GM18951 (cell line): ENCODE results near the gene LRRTM4.
"Not testable (repeated sequence)": the region's sequence is repeated elsewhere in the genome, so short reads cannot be mapped to it uniquely, and the experiment has no call there.

Experiments used
- POLR2A ChIP-seq: IDR thresholded peaks from 4 replicates; pipeline ENCODE4 v1.6.1; 2011; ENCODE audit warnings: mild to moderate bottlenecking; ENCODE audit not compliant: insufficient read length, insufficient read depth; ENCODE audit errors: extremely low read depth
- in situ Hi-C: fragments of 300-500 bp; cut with MboI; formaldehyde crosslinking; loops from one replicate; pipeline ENCODE4 v1.12.0; 2022; ENCODE audit warnings: low sequenced_read_pairs, mixed read lengths, inconsistent platforms; ENCODE audit not compliant: unreplicated experiment

The LRRTM4 gene

GRCh38 chr2:76825140-76825970 is 696.8 kb downstream of the LRRTM4 start:
- in situ Hi-C loops, result no loop called here
- TF ChIP-seq POLR2A, result no peak

GRCh38 chr2:76821731-76822130 is 700.4 kb downstream of the LRRTM4 start:
- in situ Hi-C loops, result no loop called here
- TF ChIP-seq POLR2A, result no peak

DNA sequence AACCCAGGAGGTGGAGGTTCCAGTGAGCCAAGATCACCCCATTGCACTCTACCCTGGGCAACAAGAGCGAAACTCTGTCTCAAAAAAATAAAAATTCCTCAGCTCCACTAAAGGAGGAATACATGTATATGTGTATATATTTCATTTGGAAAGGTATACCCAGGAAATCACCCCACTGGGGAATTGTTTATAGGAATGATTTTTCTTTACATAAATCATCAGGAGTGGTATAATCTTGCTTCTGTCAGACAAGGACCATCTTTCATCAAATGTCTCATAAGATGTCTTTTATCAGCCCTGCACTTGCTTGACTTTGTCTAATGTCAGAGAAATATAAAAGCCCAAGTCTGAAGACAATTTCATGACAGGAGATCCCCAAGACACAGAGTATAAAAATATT is 709.1 kb downstream of the LRRTM4 start:
- no peak for TF ChIP-seq POLR2A

DNA sequence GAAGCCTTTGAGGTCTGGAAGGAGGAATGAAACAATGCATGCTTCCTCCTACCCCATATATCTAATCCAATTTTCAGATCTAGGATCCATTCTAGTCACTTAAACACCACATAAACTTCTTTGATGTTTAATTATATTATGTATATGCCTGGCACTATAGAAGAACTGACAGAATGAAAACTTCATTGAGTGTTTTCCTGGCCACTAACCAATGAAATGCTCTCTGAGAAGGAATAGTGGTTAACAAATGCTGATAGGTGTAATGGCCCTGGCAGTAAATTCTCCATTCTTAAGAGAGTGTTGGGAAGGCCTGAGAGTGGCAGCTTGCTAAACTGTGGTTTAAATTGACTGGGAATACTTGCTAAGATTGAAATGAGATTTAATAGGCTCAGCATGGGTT is 710.0 kb downstream of the LRRTM4 start:
- in situ Hi-C loops, result no loop called here
- no peak for TF ChIP-seq POLR2A

More for the DNA sequence above, 709.1 kb downstream of the LRRTM4 start:
- in situ Hi-C loops, result no loop called here

DNA sequence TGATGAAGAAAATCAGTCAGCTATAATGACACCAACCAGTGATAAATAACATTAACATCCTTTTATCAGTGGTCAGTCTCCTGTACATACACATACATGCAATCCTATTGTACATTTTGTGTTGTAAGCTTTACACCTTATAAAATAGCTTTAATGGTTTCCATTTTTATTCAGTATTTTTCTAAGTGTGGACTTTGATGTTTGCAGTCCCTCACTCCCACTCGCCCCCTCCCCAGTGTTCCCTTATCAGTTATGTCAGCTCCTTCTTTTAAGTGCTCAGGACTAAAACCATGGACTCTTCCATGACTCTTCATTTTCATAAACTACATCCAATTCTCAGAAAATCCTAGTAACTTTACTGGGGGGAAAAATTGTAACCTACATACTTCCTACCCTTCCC is 713.0 kb downstream of the LRRTM4 start:
- in situ Hi-C loops, result no loop called here
- no peak for TF ChIP-seq POLR2A

DNA sequence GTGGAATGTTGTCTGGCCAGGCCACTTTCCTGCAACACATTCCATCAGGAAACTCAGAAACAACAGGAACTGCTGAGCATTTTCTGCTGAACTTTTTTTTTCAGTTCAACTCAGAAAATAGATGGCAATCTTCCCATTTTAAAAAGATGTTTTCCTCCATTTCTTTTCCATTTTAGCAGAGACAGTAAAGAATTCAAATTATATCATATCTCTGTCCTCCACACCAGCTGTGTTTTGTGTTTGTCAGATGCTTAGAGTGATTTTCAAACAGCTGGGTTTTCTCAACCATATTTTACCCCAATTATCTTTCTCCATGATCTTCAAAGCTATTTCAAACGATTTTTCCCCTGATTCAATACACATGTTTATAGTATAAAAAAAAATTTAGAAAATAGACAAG is 713.4 kb downstream of the LRRTM4 start:
- in situ Hi-C loops, result no loop called here
- no peak for TF ChIP-seq POLR2A

- TF ChIP-seq POLR2A, result no peak
Measured at GRCh38 chr2:76793647-76794334, 728.4 kb downstream of the LRRTM4 start.

DNA sequence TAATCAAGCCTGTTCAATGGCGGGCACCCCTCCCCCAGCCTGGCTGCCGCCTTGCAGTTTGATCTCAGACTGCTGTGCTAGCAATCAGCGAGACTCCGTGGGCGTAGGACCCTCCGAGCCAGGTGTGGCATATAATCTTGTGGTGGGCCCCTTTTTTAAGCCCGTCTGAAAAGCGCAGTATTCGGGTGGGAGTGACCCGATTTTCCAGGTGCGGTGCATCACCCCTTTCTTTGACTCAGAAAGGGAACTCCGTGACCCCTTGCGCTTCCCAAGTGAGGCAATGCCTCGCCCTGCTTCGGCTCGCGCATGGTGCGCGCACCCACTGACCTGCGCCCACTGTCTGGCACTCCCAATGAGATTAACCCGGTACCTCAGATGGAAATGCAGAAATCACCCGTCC is 740.9 kb downstream of the LRRTM4 start:
- in situ Hi-C loops, result not testable (repeated sequence)

More at GRCh38 chr2:76793647-76794334, 728.4 kb downstream of the LRRTM4 start:
- in situ Hi-C loops, result no loop called here

GRCh38 chr2:76763276-76763675 is 758.9 kb downstream of the LRRTM4 start:
- in situ Hi-C loops, result no loop called here
- TF ChIP-seq POLR2A, result no peak

DNA sequence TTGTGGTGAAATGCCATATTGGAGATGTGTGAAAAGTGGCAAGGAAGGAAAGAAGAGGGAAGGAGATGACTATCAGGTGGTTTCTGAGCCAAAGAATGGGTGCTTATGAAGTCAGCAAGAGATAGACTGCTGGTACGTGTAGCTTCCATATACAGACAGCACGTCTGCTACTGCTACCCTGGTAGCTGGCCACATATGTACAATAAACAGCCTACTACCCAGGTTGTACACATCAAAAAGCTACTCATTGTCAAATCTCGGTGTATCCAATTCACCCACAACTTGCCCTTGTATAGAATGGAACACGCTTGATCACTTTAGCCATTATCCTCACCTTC is 761.8 kb downstream of the LRRTM4 start:
- in situ Hi-C loops, result no loop called here
- TF ChIP-seq POLR2A, result no peak

DNA sequence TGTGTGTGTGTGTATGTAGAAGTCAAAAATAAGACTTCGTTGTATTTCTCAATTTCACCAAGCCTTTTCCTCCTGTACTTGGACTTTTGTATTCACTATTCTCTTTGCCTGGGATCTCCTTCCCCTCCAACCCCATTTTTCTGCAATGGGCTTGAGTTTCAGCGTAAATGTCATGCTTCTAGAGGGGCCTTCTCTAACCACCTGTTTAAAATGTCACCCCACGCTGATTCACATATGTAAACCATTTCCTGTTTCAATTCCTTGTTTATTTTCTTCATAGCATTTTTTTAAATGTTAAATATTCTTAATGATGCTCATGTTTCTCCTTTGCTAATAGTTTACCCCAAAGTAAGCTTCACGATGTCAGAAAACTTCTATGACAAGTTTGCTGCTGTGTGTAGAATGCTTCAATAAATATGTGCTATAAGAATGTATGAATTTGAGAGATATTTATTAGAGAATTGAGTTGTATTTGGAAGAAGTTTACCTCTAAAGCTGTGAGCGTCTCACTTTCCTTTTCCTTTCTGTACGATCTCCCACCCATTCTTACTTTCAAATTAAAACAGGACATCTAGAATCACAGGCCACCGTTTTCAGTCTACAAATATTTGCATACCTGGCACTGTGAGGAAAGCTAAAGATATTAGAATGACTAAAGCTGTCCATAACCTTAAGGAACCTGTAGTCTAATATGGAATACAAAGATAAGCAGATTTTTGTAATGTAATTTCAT is 762.4 kb downstream of the LRRTM4 start:
- TF ChIP-seq POLR2A, result no peak
- in situ Hi-C loops, result no loop called here

GRCh38 chr2:76752506-76752905 is 769.7 kb downstream of the LRRTM4 start:
- in situ Hi-C loops, result no loop called here
- TF ChIP-seq POLR2A, result no peak

GRCh38 chr2:76749858-76750257 is 772.3 kb downstream of the LRRTM4 start:
- in situ Hi-C loops, result no loop called here
- no peak for TF ChIP-seq POLR2A
